Neural cell (in vitro differentiated cells): ENCODE results near the gene MSH3. TPM values are rescaled to one million over a fixed set of nuclear protein-coding genes. Genes with fewer than 3 reads are reported as not detected.
A peak's percentile ranks its signal among the peaks of the same experiment; 100 is the strongest.

ENCODE experiments used
- H2AFZ ChIP-seq: fragments of 200-600, 300-800 bp; sonication (generic), shearing (Covaris generic); 2 replicates; pipeline ENCODE4 v1.6.0; 2014; ENCODE audit warnings: low read depth, mild to moderate bottlenecking, antibody characterized with exemption, low read length, moderate library complexity
- H3F3A ChIP-seq: fragments of 200-600 bp; shearing (Covaris generic); 2 replicates; pipeline ENCODE4 v1.6.1; 2016; ENCODE audit warnings: mild to moderate bottlenecking, moderate library complexity, mixed read lengths, antibody characterized with exemption, low read length; ENCODE audit not compliant: insufficient read depth, poor library complexity, severe bottlenecking
- H3K27ac ChIP-seq: fragments of 200-600, 300-800 bp; sonication (generic), shearing (Covaris generic); 2 replicates; pipeline ENCODE4 v1.5.1; 2014; ENCODE audit warnings: mild to moderate bottlenecking, low read length, moderate library complexity
- H3K27me3 ChIP-seq: fragments of 300-800, 200-600 bp; sonication (generic), shearing (Covaris generic); 2 replicates; pipeline ENCODE4 v1.6.0; 2014; ENCODE audit warnings: mild to moderate bottlenecking, low read depth, low read length, moderate library complexity; ENCODE audit not compliant: insufficient read depth
- H3K36me3 ChIP-seq: fragments of 300-800, 200-600 bp; sonication (generic), shearing (Covaris generic); 2 replicates; pipeline ENCODE4 v1.5.1; 2014; ENCODE audit warnings: mild to moderate bottlenecking, antibody characterized with exemption, low read length, moderate library complexity; ENCODE audit not compliant: insufficient read depth
- H3K4me2 ChIP-seq: fragments of 300-800, 200-600 bp; sonication (generic), shearing (Covaris generic); 2 replicates; pipeline ENCODE4 v1.6.0; 2014; ENCODE audit warnings: mild to moderate bottlenecking, low read length
- H3K4me3 ChIP-seq: fragments of 300-800, 200-600 bp; sonication (generic), shearing (Covaris generic); 2 replicates; pipeline ENCODE4 v1.5.1; 2014; ENCODE audit warnings: mild to moderate bottlenecking, low read length, moderate library complexity
- H3K79me2 ChIP-seq: fragments of 200-600 bp; shearing (Covaris generic); replicated peaks from 2 replicates; pipeline ENCODE4 v1.6.0; 2014; ENCODE audit warnings: mild to moderate bottlenecking, low read length, moderate library complexity; ENCODE audit not compliant: insufficient read depth
- H3K9ac ChIP-seq: fragments of 300-800, 200-600 bp; sonication (generic), shearing (Covaris generic); 2 replicates; pipeline ENCODE4 v1.6.1; 2016; ENCODE audit warnings: mild to moderate bottlenecking, low read length, mixed read lengths
- H3K9me2 ChIP-seq: fragments of 200-600 bp; shearing (Covaris generic); 2 replicates; pipeline ENCODE4 v1.6.1; 2016; ENCODE audit warnings: mild to moderate bottlenecking, low read length, mixed read lengths; ENCODE audit not compliant: insufficient read depth
- H3K9me3 ChIP-seq: fragments of 200-600, 300-800 bp; sonication (generic), shearing (Covaris generic); 2 replicates; pipeline ENCODE4 v1.6.1; 2016; ENCODE audit warnings: mild to moderate bottlenecking, mixed run types, low read length, moderate library complexity, mixed read lengths
- H4K20me1 ChIP-seq: fragments of 200-600 bp; shearing (Covaris generic); 2 replicates; pipeline ENCODE4 v1.6.1; 2016; ENCODE audit warnings: mild to moderate bottlenecking, mixed run types; ENCODE audit not compliant: insufficient read depth
- CTCF ChIP-seq: fragments of 450-650 bp; IDR thresholded peaks from 2 replicates; pipeline ENCODE4 v1.5.1; 2014; ENCODE audit warnings: antibody characterized with exemption, mild to moderate bottlenecking, moderate library complexity; ENCODE audit not compliant: poor library complexity, severe bottlenecking
- EZH2 ChIP-seq: fragments of 200-600, 300-800 bp; shearing (Covaris generic), sonication (generic); IDR thresholded peaks from 2 replicates; pipeline ENCODE4 v1.6.1; 2014; ENCODE audit warnings: antibody characterized with exemption, low read length, borderline replicate concordance, mild to moderate bottlenecking; ENCODE audit not compliant: insufficient read depth, poor library complexity, severe bottlenecking
- RAD21 ChIP-seq: fragments of 450-650 bp; conservative IDR thresholded peaks from 2 replicates; pipeline ENCODE4 v1.6.1; 2014; ENCODE audit warnings: antibody characterized with exemption, mild to moderate bottlenecking, moderate library complexity
- TAF1 ChIP-seq: IDR thresholded peaks from 2 replicates; pipeline ENCODE4 v1.6.1; 2012; ENCODE audit warnings: low read depth
- polyA plus RNA-seq: library from polyadenylated mRNA; depleted of rRNA; stranded (reverse); fragments of >200 nt; gene quantifications from 2 replicates; pipeline ENCODE4 v1.2.3, GENCODE V29; 2014

Gene MSH3
- polyA plus RNA-seq, 1 donor from 2014 or later: 9.8 TPM

DNA sequence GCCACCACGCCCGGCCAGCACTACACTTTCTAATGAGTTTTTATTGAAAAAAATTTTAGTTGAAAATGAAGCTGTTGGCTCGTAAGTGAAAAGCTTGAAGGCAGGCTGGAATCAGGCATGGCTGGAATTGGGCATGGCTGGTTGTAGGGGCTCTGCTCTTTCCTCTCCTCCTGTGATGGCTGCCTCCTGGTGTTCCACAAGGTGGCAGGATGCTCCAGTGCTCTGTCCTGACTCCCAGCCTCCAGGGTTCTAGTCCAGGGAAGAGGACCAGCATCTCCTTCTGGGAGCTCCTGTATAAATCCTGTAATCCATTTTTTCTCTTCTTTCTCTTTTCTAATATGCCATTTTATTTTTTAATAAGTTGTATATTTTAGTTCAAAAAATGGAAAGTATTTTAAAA is 57.5 kb downstream of the MSH3 start:
- H3K4me3 ChIP-seq: no peak overlapping the region
- H3K9me3 ChIP-seq: no peaks in the 10 kb centered on the region
- no peaks in the 10 kb centered on the region for H3K27me3 ChIP-seq
- no peak overlapping the region for H2AFZ ChIP-seq
- no peaks in the 10 kb centered on the region for H3K36me3 ChIP-seq
- no peaks in the 10 kb centered on the region for H3F3A ChIP-seq
- no peaks in the 10 kb centered on the region for H4K20me1 ChIP-seq
- no peak overlapping the region for H3K27ac ChIP-seq
- H3K79me2 ChIP-seq: no peaks in the 10 kb centered on the region
- H3K9me2 ChIP-seq: no peaks in the 10 kb centered on the region
- no peak overlapping the region for H3K4me2 ChIP-seq
- no peak for TF ChIP-seq EZH2
- peak; percentile 17 for TF ChIP-seq CTCF
- peak; percentile 29 for TF ChIP-seq RAD21
- no peak overlapping the region for H3K9ac ChIP-seq

DNA sequence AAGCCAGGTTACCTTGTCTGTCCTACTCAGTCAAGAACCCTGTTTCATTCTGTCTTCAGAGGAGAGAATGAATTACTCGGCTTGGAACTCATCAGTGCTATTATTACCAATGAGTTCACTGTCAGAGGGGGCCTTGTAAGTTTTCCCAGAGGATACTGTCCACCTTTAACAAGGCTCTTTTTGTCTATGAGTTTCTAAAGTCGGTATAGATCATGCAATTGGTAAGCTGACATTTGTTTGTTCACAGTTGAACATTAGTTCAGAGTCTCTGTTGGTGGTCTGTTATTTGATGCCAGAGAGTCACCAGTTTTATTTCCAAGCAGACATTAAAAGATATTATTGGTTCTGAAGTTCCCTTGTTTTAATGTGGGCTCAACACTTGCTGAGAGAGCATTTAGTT is 58.5 kb downstream of the MSH3 start:
- Histone ChIP-seq H3K27ac (no peak overlapping the region), H3K9me2 (no peaks in the 10 kb centered on the region), H3K9ac (no peak overlapping the region), H3K4me2 (no peak overlapping the region), H3K27me3 (no peaks in the 10 kb centered on the region), H4K20me1 (no peaks in the 10 kb centered on the region), H3K79me2 (no peaks in the 10 kb centered on the region), H3F3A (no peaks in the 10 kb centered on the region), H3K36me3 (no peaks in the 10 kb centered on the region), H3K9me3 (no peaks in the 10 kb centered on the region), H2AFZ (no peak overlapping the region), H3K4me3 (no peak overlapping the region)
- TF ChIP-seq CTCF (no peak), RAD21 (no peak), TAF1 (no peak)

- Histone ChIP-seq H3K4me3 (no peak overlapping the region), H3F3A (no peaks in the 10 kb centered on the region), H3K9me3 (no peaks in the 10 kb centered on the region), H2AFZ (no peak overlapping the region), H3K79me2 (no peaks in the 10 kb centered on the region), H3K27ac (no peak overlapping the region), H3K36me3 (no peaks in the 10 kb centered on the region), H4K20me1 (no peaks in the 10 kb centered on the region), H3K4me2 (no peak overlapping the region), H3K27me3 (no peaks in the 10 kb centered on the region), H3K9me2 (no peaks in the 10 kb centered on the region), H3K9ac (no peak overlapping the region)
- TF ChIP-seq TAF1: no peak
These were observed 59.2 kb downstream of the MSH3 start for GRCh38 chr5:80713631-80714030.
